ENCODE data around the gene ZNF503.

ZNF503 gene

DNA sequence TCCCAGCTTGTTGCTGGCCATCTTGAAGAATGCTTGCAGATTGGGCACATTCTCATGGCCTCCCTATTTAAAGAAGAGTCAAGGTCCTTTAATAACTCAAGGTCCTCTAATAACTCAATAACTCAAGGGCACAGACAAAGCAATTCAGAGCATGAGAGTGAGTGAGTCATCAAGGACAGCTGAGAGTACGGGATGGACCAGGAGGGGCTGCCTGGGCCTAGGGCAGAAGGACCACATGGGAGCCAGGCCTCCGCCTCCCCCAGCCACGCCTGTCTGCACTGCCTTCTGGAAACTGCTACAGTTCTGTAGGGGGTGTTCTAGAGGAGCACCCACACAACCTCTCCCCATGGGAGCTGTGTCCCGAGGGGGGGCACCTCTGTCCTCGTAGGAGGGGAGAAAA, 48.9 kb downstream of the ZNF503 start:
- no peak for ATAC-seq

DNA sequence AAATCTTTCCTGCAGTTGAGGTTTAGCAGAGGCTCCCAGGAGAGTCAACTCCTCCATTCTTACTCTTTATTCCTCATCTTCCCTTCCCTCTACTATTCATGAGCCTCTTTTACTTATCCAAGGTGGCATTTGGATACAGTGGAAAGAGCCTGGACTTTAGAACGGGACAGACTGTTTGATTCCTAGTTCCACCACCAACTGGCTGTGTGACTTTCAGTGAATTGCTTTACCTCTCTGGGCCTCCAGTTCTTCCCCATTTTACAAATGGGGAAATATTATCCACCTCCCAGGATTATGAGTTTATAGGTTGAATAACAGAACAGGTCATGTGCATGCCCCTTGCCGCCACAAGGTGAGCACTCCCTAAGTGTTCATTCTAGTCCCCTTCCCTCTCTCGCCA, 49.9 kb downstream of the ZNF503 start:
- ATAC-seq = no peak

DNA sequence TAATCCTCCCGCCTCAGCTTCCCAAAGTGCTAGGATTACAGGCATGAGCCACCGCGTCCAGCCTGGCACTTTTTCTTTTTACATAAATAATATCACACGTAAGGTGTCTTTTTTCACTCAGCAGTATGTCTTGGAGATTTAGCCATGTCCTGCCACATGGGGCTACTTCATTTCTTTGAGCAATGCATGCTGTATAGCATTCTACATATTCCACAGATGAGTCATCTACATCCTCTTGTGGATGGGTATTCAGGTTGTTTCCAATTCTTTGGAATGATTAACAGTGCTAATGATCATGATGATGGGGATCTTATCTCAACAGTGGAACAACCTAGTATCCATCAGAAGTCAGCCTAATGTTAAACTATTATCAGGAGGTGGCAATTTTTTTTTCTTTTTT, 50.8 kb downstream of the ZNF503 start:
- no peak for ATAC-seq
